GM19455 (cell line): ENCODE data around the gene LCN6.
"Not testable (repeated sequence)": the region's sequence is repeated elsewhere in the genome, so short reads cannot be mapped to it uniquely, and the experiment has no call there.

Experiments
- ATAC-seq: cut with Tn5 transposase; IDR thresholded peaks from one replicate; pipeline ENCODE4 v1.9.1; 2021; ENCODE audit not compliant: unreplicated experiment

Gene LCN6

GRCh38 chr9:136760834-136761544 lies 12.7 kb upstream of the LCN6 start:
- ATAC-seq, result not testable (repeated sequence)

- ATAC-seq, result no peak
These were observed 12.1 kb upstream of the LCN6 start for GRCh38 chr9:136760424-136760823.

- ATAC-seq, result no peak
These were observed 11.4 kb upstream of the LCN6 start for GRCh38 chr9:136759436-136760325.

- no peak for ATAC-seq
These were observed 10.7 kb upstream of the LCN6 start for GRCh38 chr9:136759001-136759400.

GRCh38 chr9:136757751-136758140 lies 9.4 kb upstream of the LCN6 start:
- ATAC-seq, result no peak

- no peak for ATAC-seq
These were observed 9.0 kb upstream of the LCN6 start for GRCh38 chr9:136757328-136757727.

- no peak for ATAC-seq
These were observed 8.5 kb upstream of the LCN6 start for GRCh38 chr9:136756836-136757235.

- no peak for ATAC-seq
These were observed 7.8 kb upstream of the LCN6 start for GRCh38 chr9:136756134-136756438.

GRCh38 chr9:136755302-136756133 lies 7.2 kb upstream of the LCN6 start:
- not testable (repeated sequence) for ATAC-seq

GRCh38 chr9:136754626-136755301 lies 6.4 kb upstream of the LCN6 start:
- ATAC-seq, result no peak

GRCh38 chr9:136754059-136754572 lies 5.8 kb upstream of the LCN6 start:
- no peak for ATAC-seq

GRCh38 chr9:136753371-136754058 lies 5.2 kb upstream of the LCN6 start:
- no peak for ATAC-seq

GRCh38 chr9:136751814-136752213 lies 3.5 kb upstream of the LCN6 start:
- no peak for ATAC-seq

GRCh38 chr9:136751244-136751643 lies 2.9 kb upstream of the LCN6 start:
- no peak for ATAC-seq

- no peak for ATAC-seq
These were observed 2.2 kb upstream of the LCN6 start for GRCh38 chr9:136750526-136750925.

GRCh38 chr9:136748666-136749611 lies 614 bp upstream of the LCN6 start:
- no peak for ATAC-seq

GRCh38 chr9:136747161-136748060 lies 914 bp downstream of the LCN6 start:
- ATAC-seq, result no peak

- no peak for ATAC-seq
These were observed 1.7 kb downstream of the LCN6 start for GRCh38 chr9:136746621-136747020.
